H1 (cell line): ENCODE data around the gene NUP50.

Source experiments
- CBX5 ChIP-seq: fragments of 300-800, 300-1000 bp; sonication (generic); IDR thresholded peaks from 2 replicates; pipeline ENCODE4 v1.7.1; 2016; ENCODE audit warnings: antibody characterized with exemption, low read length, low read depth
- CTCF ChIP-seq, 3 experiments: IDR thresholded peaks; 1 replicate in 2 of 3; 2 replicates in 1 of 3; pipeline versions ENCODE4 v1.5.1 to v1.6.1; 2011; ENCODE audit warnings: low read length in 3 of 3, mild to moderate bottlenecking in 3 of 3, inconsistent platforms in 2 of 3, low read depth in 1 of 3, moderate library complexity in 1 of 3; ENCODE audit not compliant: insufficient read depth in 1 of 3; ENCODE audit errors: control extremely low read depth in 1 of 3
- EP300 ChIP-seq, 2 experiments: IDR thresholded peaks; 1 replicate in 1 of 2; 2 replicates in 1 of 2; pipeline ENCODE4 v1.6.1; 2011 to 2012; ENCODE audit warnings: low read depth in 2 of 2, low read length in 2 of 2, mild to moderate bottlenecking in 2 of 2, borderline replicate concordance in 1 of 2, inconsistent platforms in 1 of 2, moderate library complexity in 1 of 2
- EZH2 ChIP-seq: fragments of 200-600 bp; sonication (generic); IDR thresholded peaks from 2 replicates; pipeline ENCODE4 v1.7.1; 2012; ENCODE audit warnings: low read depth, mild to moderate bottlenecking, moderate library complexity, low read length, inconsistent platforms; ENCODE audit not compliant: severe bottlenecking
- MAFK ChIP-seq: IDR thresholded peaks from 2 replicates; pipeline ENCODE4 v1.6.1; 2012; ENCODE audit warnings: low read depth, mild to moderate bottlenecking, improper control_type of control experiment, low read length
- NRF1 ChIP-seq: IDR thresholded peaks from 2 replicates; pipeline ENCODE4 v1.6.1; 2011; ENCODE audit warnings: mild to moderate bottlenecking, low read depth, low read length, improper control_type of control experiment
- POLR2A ChIP-seq, 2 experiments: IDR thresholded peaks; 1 replicate in 1 of 2; 2 replicates in 1 of 2; pipeline ENCODE4 v1.6.1; 2011; ENCODE audit warnings: low read depth in 2 of 2, low read length in 2 of 2, mild to moderate bottlenecking in 2 of 2; ENCODE audit errors: control extremely low read depth in 1 of 2
- POLR2AphosphoS5 ChIP-seq: IDR thresholded peaks from 2 replicates; pipeline ENCODE4 v1.6.1; 2011; ENCODE audit warnings: low read depth, low read length
- RBBP5 ChIP-seq: IDR thresholded peaks from 2 replicates; pipeline ENCODE4 v1.7.1; 2012; ENCODE audit warnings: low read depth, mild to moderate bottlenecking, inconsistent platforms, low read length, moderate library complexity, borderline replicate concordance
- TAF1 ChIP-seq: IDR thresholded peaks from 2 replicates; pipeline ENCODE4 v1.6.1; 2011; ENCODE audit warnings: mild to moderate bottlenecking, low read depth, low read length
- TCF12 ChIP-seq: IDR thresholded peaks from 2 replicates; pipeline ENCODE4 v1.6.1; 2011; ENCODE audit warnings: low read depth, mild to moderate bottlenecking, low read length
- ZNF274 ChIP-seq: IDR thresholded peaks from 2 replicates; pipeline ENCODE4 v1.7.0; 2012; ENCODE audit warnings: low read length, borderline replicate concordance; ENCODE audit errors: extremely low read depth

- TF ChIP-seq EP300 (IDR thresholded peaks at IDR 0.05; ENCODE audit: borderline replicate concordance in 1 of 2, low read depth in 2 of 2, low read length in 2 of 2) = no peak
- no peak for TF ChIP-seq ZNF274
- TF ChIP-seq POLR2A (IDR thresholded peaks at IDR 0.05; ENCODE audit: control extremely low read depth in 1 of 2, low read depth in 2 of 2, low read length in 2 of 2) = no peak
- TF ChIP-seq NRF1 = no peak
- TF ChIP-seq CTCF (IDR thresholded peaks at IDR 0.05; ENCODE audit: control extremely low read depth in 1 of 3, insufficient read depth in 1 of 3, low read depth in 1 of 3, low read length in 3 of 3) = no peak
- TF ChIP-seq CBX5 = no peak
- TF ChIP-seq TAF1 = no peak
- TF ChIP-seq MAFK = no peak
- TF ChIP-seq RBBP5 = no peak
- TF ChIP-seq EZH2 = no peak
- no peak for TF ChIP-seq TCF12
- TF ChIP-seq POLR2AphosphoS5 = no peak
Measured at GRCh38 chr22:45207981-45208664, 44.4 kb downstream of the NUP50 start.
